NCI-H460 (cell line): ENCODE results near the gene NFATC4. TPM values are rescaled to one million over a fixed set of nuclear protein-coding genes. Genes with fewer than 3 reads are reported as not detected.
"Not testable (repeated sequence)": the region's sequence is repeated elsewhere in the genome, so short reads cannot be mapped to it uniquely, and the experiment has no call there.

Experiments used
- DNase-seq: peaks from one replicate; pipeline ENCODE4 v3.0.0-alpha.2; 2016; ENCODE audit warnings: low read depth; ENCODE audit errors: extremely low read depth
- total RNA-seq: library from RNA; depleted of rRNA; stranded (reverse); fragments of >200 nt; shearing (Covaris generic); gene quantifications from 2 replicates; pipeline ENCODE4 v1.2.3, GENCODE V29; 2014

NFATC4 gene
- total RNA-seq, 1 experiment from 2014 or later = 17.7 TPM

GRCh38 chr14:24366721-24367513 is 1.1 kb upstream of the NFATC4 start:
- peak; percentile 92 for DNase-seq

- no peak for DNase-seq
Observed at GRCh38 chr14:24368212-24368561, 203 bp downstream of the NFATC4 start.

- DNase-seq = no peak
Observed at GRCh38 chr14:24368562-24369252, 723 bp downstream of the NFATC4 start.

- DNase-seq = no peak
Observed at GRCh38 chr14:24369463-24369862, 1.5 kb downstream of the NFATC4 start.

DNA sequence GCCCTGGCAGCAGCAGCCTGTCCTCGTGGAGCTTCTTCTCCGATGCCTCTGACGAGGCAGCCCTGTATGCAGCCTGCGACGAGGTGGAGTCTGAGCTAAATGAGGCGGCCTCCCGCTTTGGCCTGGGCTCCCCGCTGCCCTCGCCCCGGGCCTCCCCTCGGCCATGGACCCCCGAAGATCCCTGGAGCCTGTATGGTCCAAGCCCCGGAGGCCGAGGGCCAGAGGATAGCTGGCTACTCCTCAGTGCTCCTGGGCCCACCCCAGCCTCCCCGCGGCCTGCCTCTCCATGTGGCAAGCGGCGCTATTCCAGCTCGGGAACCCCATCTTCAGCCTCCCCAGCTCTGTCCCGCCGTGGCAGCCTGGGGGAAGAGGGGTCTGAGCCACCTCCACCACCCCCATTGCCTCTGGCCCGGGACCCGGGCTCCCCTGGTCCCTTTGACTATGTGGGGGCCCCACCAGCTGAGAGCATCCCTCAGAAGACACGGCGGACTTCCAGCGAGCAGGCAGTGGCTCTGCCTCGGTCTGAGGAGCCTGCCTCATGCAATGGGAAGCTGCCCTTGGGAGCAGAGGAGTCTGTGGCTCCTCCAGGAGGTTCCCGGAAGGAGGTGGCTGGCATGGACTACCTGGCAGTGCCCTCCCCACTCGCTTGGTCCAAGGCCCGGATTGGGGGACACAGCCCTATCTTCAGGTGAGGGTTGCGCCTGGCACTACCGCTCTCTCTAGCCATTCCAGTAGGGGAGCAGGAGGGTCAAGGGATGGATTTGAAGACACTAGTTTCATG is 2.1 kb downstream of the NFATC4 start:
- DNase-seq = no peak

GRCh38 chr14:24370748-24371147 is 2.8 kb downstream of the NFATC4 start:
- DNase-seq = no peak

- not testable (repeated sequence) for DNase-seq
Observed at GRCh38 chr14:24371605-24372004, 3.6 kb downstream of the NFATC4 start.

DNA sequence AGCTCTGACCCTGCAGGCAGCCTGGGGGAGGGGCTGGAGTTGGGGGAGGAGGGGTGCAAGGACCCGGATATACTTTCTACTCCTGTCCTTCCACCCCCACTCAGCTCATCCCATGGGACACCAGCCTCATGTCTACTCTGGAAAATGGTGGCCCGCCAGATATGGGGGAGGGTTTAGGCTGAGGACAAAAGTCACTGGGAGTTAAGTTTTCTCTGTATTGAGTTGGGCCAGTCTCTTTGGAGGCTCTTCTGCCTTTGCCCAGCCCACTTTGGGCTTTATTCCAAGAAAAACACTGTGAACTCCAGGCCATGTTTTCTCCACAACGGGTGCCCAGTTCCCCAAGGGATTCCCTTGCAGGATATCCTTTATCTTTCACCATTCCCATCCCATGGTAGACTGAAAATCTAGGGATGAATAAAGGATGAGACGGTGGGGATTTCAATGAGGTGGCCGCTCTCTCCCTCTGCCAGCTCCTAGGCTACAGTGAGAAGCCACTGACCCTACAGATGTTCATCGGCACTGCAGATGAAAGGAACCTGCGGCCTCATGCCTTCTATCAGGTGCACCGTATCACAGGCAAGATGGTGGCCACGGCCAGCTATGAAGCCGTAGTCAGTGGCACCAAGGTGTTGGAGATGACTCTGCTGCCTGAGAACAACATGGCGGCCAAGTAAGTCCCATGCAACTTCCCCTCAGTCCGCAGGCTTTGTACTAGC is 4.9 kb downstream of the NFATC4 start:
- no peak for DNase-seq

- no peak for DNase-seq
Observed at GRCh38 chr14:24376448-24377070, 8.6 kb downstream of the NFATC4 start.

GRCh38 chr14:24377126-24377525 is 9.1 kb downstream of the NFATC4 start:
- no peak for DNase-seq

GRCh38 chr14:24377657-24378056 is 9.7 kb downstream of the NFATC4 start:
- no peak for DNase-seq

GRCh38 chr14:24378327-24378726 is 10.3 kb downstream of the NFATC4 start:
- no peak for DNase-seq

DNA sequence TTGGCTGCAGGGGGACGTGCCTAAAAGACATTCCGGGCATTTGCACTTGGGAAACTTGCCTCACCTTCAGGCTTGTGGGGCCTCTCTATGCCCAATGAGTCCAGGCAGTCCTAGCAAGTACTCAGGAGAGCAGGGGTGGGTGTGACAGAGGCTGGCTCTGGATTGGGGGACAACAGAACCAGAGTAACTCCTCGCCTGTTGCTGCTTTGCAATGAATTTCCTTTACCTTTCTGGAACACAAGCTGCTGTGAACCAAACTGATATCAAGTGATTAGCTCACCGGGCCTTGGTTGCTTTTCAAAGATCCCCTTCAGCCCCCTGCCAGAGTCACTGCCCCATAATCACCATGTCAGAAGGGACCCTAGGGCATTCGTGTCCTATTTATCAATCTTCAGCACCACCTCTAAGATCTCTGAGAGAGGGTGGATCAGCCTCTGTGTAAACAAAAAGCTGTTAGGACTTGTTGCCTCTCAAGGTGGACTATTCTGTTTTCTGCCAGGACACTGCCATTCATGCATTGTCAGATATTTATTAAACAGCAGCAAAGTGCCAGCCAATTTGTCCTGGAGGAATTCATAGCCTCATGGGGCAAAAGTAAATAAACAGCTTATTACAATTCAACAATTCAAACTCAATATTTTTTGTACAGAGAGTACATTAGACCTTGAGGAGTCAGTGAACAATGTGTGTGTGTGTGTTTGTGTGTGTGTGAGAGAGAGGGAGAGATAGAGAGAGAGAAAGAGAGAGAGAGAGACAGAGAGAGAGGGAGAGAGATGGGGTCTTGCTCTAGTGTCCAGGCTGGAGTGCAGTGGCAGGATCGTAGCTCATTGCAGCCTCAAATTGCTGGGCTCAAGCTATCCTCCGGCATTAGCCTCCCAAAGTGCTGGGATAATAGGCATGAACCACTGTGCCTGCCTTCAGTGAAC is 11.3 kb downstream of the NFATC4 start:
- no peak for DNase-seq

DNA sequence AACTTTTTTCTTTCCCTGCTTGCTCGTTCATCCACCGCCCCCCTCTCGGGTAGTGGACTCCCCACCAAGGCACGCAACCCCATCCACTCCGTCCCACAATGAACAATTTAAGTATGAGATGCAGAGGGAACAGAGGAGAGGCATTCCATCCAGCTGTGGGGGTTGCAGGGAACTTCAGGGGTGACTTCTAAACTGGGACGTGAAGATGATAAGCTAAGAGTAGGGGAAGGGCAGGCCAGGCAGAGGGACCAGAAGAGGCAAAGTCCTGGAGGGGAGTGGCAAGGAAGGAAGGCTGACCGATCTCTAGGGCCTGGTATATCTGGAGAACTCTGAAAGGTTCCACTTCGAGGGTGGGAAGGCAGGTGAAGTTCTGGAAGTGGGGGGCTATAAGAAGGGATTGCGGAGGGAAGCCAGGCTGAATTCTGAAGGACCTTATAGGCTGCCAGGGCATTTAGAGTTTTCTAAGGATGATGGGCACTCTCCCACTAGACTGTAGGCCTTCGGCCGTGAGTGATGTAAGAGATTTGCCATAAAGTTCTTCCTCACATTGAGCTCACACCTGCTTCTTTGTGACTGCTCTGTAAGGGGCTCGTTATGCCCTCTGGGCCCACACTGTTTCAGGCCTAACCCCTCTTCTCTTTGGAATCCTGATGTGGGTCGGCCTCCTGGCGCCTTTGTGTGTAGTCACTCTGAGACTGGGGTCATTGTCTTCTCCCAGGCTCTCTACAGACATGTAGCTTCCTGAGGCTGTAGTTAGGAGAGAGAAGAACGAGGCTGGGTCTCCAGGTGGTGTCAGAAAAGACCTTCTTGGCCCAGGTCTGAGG is 12.1 kb downstream of the NFATC4 start:
- DNase-seq = no peak

DNA sequence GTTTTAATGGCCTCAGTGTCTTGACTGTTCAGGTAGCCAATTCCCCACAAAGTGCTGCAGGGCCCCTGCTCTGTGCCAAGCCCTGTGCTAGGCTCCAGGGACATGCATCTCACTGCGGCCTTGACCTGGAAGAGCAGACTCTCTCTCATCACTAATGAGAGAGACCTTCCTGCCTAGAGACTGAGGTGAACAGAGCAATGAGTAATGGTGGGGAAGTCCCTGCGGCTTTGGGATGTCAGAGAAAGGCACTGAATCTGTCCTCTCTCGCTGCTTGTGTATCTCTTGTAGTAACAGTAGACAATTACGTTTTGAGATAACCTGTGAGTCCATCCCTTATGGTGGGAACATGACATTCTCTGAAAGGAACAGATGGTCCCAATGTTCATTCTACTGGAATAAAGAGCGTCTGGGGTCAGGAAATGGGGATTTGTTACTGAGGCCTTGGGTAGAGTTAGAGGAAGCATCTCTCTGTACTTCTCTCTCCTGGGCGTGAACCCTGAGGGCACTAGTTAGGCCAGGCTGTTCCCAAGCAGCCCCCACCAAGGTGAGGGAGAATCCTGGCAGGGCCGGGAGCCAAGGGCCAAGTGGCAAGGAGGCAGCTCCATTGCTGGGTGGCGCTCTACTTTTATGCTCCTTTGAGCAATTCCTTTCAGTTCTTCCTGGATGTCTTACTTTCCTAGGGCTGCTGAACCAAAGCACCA is 13.5 kb downstream of the NFATC4 start:
- no peak for DNase-seq

GRCh38 chr14:24382064-24382371 is 14.0 kb downstream of the NFATC4 start:
- DNase-seq = no peak

DNA sequence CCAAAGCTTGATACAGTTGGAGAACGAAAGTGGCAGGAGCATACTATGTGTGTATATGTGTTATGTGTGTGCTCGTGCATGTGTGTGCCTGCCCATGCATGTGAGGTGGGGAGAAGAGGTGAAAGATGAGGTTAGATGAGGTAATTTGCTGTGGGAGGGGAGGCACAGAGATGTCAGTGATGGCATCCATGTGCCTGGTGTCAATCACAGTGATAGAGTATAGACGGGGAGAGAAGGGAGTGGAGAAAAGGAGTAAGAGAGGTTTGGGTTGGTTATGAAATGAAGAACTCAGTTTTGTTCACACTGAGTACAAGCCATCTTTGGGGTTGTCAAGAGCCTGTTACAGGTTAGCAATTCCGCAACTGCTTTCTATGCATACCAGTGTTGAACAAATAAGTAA is 16.2 kb downstream of the NFATC4 start:
- DNase-seq = no peak

GRCh38 chr14:24385524-24385923 is 17.5 kb downstream of the NFATC4 start:
- DNase-seq = no peak
